ENCODE measurements around the gene DST. TPM values are rescaled to one million over a fixed set of nuclear protein-coding genes. Genes with fewer than 3 reads are reported as not detected.

Gene DST
- total RNA-seq: 100 to 1,000 TPM; 485 to 578 TPM
- 100 to 1,000 TPM in 1 of 2 donors, 10 to 100 TPM in 1; 47.2 to 258 TPM for polyA plus RNA-seq
- long read RNA-seq, donor 1, transcript DST-218 (2 exons, 2,967 nt): major isoform, 5 of 176 reads
- long read RNA-seq, donor 1, partial matches to known transcripts: 133 of 176 reads
- long read RNA-seq, donor 1, other reads (novel, unspliced or antisense): 30 of 176 reads
- long read RNA-seq, donor 2, partial matches to known transcripts: 44 of 84 reads
- long read RNA-seq, donor 2, other reads (novel, unspliced or antisense): 31 of 84 reads

GRCh38 chr6:56642366-56643261 is at the start of gene DST:
TSS of gene DST (minus strand) at chr6:56642889.
- intact Hi-C loops (cut with DNase I): loop anchor here in 1 of 2 donors (5.0 kb wide), 1 partner anchor 55 kb away; no protein-coding TSS in a partner anchor
- no peaks in the 10 kb centered on the region for H3K36me3 ChIP-seq (ENCODE audit: control insufficient read depth in 1 of 2, insufficient read depth in 2 of 2, low read length in 1 of 2)

GRCh38 chr6:56691814-56692213 is 49.1 kb upstream of the DST start:
- 51 to 53% methylated on average over 1 of the region's 1 CpG for WGBS, 2 donors
- no peak for ATAC-seq (ENCODE audit: low FRiP score)
- no peaks in the 10 kb centered on the region for H3K36me3 ChIP-seq (ENCODE audit: control insufficient read depth in 1 of 2, insufficient read depth in 2 of 2, low read length in 1 of 2)
- H3K4me3 ChIP-seq (ENCODE audit: low read length in 2 of 2): peak overlapping the region; percentile 21 to 33
- no peaks in the 10 kb centered on the region for H3K27me3 ChIP-seq (ENCODE audit: control insufficient read depth in 1 of 2, insufficient read depth in 2 of 2, low read length in 1 of 2)
- peaks cover 2 to 8% of the 10 kb centered on the region in 2 donors for H3K4me1 ChIP-seq (ENCODE audit: control insufficient read depth in 1 of 2, insufficient read depth in 2 of 2, low read length in 2 of 2)
- no peak overlapping the region for H3K27ac ChIP-seq (ENCODE audit: low read depth in 1 of 2, low read length in 2 of 2)
- no peaks in the 10 kb centered on the region for H3K9me3 ChIP-seq (ENCODE audit: control insufficient read depth, low read length)
- intact Hi-C loops (cut with DNase I): no loop called here
- no peak for DNase-seq

More at GRCh38 chr6:56642366-56643261, at the start of gene DST:
- Histone ChIP-seq H3K4me1 (ENCODE audit: control insufficient read depth in 1 of 2, insufficient read depth in 2 of 2, low read length in 2 of 2) (peaks cover 0 to 3% of the 10 kb centered on the region in 2 donors), H3K9me3 (ENCODE audit: control insufficient read depth, low read length) (no peaks in the 10 kb centered on the region), H3K4me3 (ENCODE audit: low read length in 2 of 2) (no peak within 1 kb of the TSS), H3K27me3 (ENCODE audit: control insufficient read depth in 1 of 2, insufficient read depth in 2 of 2, low read length in 1 of 2) (no peaks in the 10 kb centered on the region), H3K27ac (ENCODE audit: low read depth in 1 of 2, low read length in 2 of 2) (no peak within 1 kb of the TSS)
- ATAC-seq (ENCODE audit: low FRiP score): peak; percentile 58
- DNase-seq: no peak
- WGBS, 2 donors: 63 to 66% methylated on average over 7 of the region's 7 CpGs

GRCh38 chr6:56691286-56691595 is 48.6 kb upstream of the DST start:
- Histone ChIP-seq H3K9me3 (ENCODE audit: control insufficient read depth, low read length) (no peaks in the 10 kb centered on the region), H3K36me3 (ENCODE audit: control insufficient read depth in 1 of 2, insufficient read depth in 2 of 2, low read length in 1 of 2) (no peaks in the 10 kb centered on the region), H3K27me3 (ENCODE audit: control insufficient read depth in 1 of 2, insufficient read depth in 2 of 2, low read length in 1 of 2) (no peaks in the 10 kb centered on the region), H3K4me1 (ENCODE audit: control insufficient read depth in 1 of 2, insufficient read depth in 2 of 2, low read length in 2 of 2) (peaks cover 2 to 8% of the 10 kb centered on the region in 2 donors), H3K27ac (ENCODE audit: low read depth in 1 of 2, low read length in 2 of 2) (no peak overlapping the region), H3K4me3 (ENCODE audit: low read length in 2 of 2) (no peak overlapping the region)
- ATAC-seq (ENCODE audit: low FRiP score) (no peak), DNase-seq (no peak)
- WGBS, 2 donors: 72 to 78% methylated on average over 2 of the region's 2 CpGs
- intact Hi-C loops (cut with DNase I): no loop called here

- intact Hi-C loops (cut with DNase I): no loop called here
- Histone ChIP-seq H3K9me3 (ENCODE audit: control insufficient read depth, low read length) (no peaks in the 10 kb centered on the region), H3K27ac (ENCODE audit: low read depth in 1 of 2, low read length in 2 of 2) (peak overlapping the region in 1 of 2 donors; percentile 63), H3K27me3 (ENCODE audit: control insufficient read depth in 1 of 2, insufficient read depth in 2 of 2, low read length in 1 of 2) (no peaks in the 10 kb centered on the region), H3K36me3 (ENCODE audit: control insufficient read depth in 1 of 2, insufficient read depth in 2 of 2, low read length in 1 of 2) (no peaks in the 10 kb centered on the region), H3K4me1 (ENCODE audit: control insufficient read depth in 1 of 2, insufficient read depth in 2 of 2, low read length in 2 of 2) (peaks cover 2 to 14% of the 10 kb centered on the region in 2 donors), H3K4me3 (ENCODE audit: low read length in 2 of 2) (no peak overlapping the region)
- ATAC-seq (ENCODE audit: low FRiP score): no peak
- WGBS, 2 donors: 57 to 70% methylated on average over 4 of the region's 4 CpGs
- DNase-seq: no peak
Observed at GRCh38 chr6:56690519-56691285, 48.0 kb upstream of the DST start.

- Histone ChIP-seq H3K36me3 (ENCODE audit: control insufficient read depth in 1 of 2, insufficient read depth in 2 of 2, low read length in 1 of 2) (no peaks in the 10 kb centered on the region), H3K9me3 (ENCODE audit: control insufficient read depth, low read length) (no peaks in the 10 kb centered on the region), H3K4me3 (ENCODE audit: low read length in 2 of 2) (peak overlapping the region in 1 of 2 donors; percentile 18), H3K4me1 (ENCODE audit: control insufficient read depth in 1 of 2, insufficient read depth in 2 of 2, low read length in 2 of 2) (peaks cover 3 to 14% of the 10 kb centered on the region in 2 donors), H3K27ac (ENCODE audit: low read depth in 1 of 2, low read length in 2 of 2) (no peak overlapping the region), H3K27me3 (ENCODE audit: control insufficient read depth in 1 of 2, insufficient read depth in 2 of 2, low read length in 1 of 2) (no peaks in the 10 kb centered on the region)
- intact Hi-C loops (cut with DNase I): no loop called here
- 98 to 100% methylated on average over 1 of the region's 1 CpG for WGBS, 2 donors
- no peak for DNase-seq
- ATAC-seq (ENCODE audit: low FRiP score): no peak
Observed at GRCh38 chr6:56689663-56690062, 47.0 kb upstream of the DST start.

- WGBS, 2 donors: 62 to 81% methylated on average over 3 of the region's 3 CpGs
- ATAC-seq (ENCODE audit: low FRiP score) (no peak), DNase-seq (no peak)
- H3K27ac ChIP-seq (ENCODE audit: low read depth in 1 of 2, low read length in 2 of 2): no peak overlapping the region
- intact Hi-C loops (cut with DNase I): no loop called here
- H3K9me3 ChIP-seq (ENCODE audit: control insufficient read depth, low read length): no peaks in the 10 kb centered on the region
- H3K36me3 ChIP-seq (ENCODE audit: control insufficient read depth in 1 of 2, insufficient read depth in 2 of 2, low read length in 1 of 2): no peaks in the 10 kb centered on the region
- H3K27me3 ChIP-seq (ENCODE audit: control insufficient read depth in 1 of 2, insufficient read depth in 2 of 2, low read length in 1 of 2): no peaks in the 10 kb centered on the region
- peaks cover 4 to 14% of the 10 kb centered on the region in 2 donors for H3K4me1 ChIP-seq (ENCODE audit: control insufficient read depth in 1 of 2, insufficient read depth in 2 of 2, low read length in 2 of 2)
- H3K4me3 ChIP-seq (ENCODE audit: low read length in 2 of 2): no peak overlapping the region
Observed at GRCh38 chr6:56689114-56689513, 46.4 kb upstream of the DST start.

- Histone ChIP-seq H3K4me1 (ENCODE audit: control insufficient read depth in 1 of 2, insufficient read depth in 2 of 2, low read length in 2 of 2) (peaks cover 4 to 14% of the 10 kb centered on the region in 2 donors), H3K27ac (ENCODE audit: low read depth in 1 of 2, low read length in 2 of 2) (no peak overlapping the region), H3K36me3 (ENCODE audit: control insufficient read depth in 1 of 2, insufficient read depth in 2 of 2, low read length in 1 of 2) (no peaks in the 10 kb centered on the region), H3K27me3 (ENCODE audit: control insufficient read depth in 1 of 2, insufficient read depth in 2 of 2, low read length in 1 of 2) (no peaks in the 10 kb centered on the region), H3K9me3 (ENCODE audit: control insufficient read depth, low read length) (no peaks in the 10 kb centered on the region), H3K4me3 (ENCODE audit: low read length in 2 of 2) (no peak overlapping the region)
- intact Hi-C loops (cut with DNase I): no loop called here
- DNase-seq: no peak
- WGBS, 2 donors: 83 to 93% methylated on average over 2 of the region's 2 CpGs
- ATAC-seq (ENCODE audit: low FRiP score): no peak
Observed at GRCh38 chr6:56688521-56688920, 45.8 kb upstream of the DST start.

GRCh38 chr6:56687551-56687950 is 44.9 kb upstream of the DST start:
- ATAC-seq (ENCODE audit: low FRiP score) (no peak), DNase-seq (no peak)
- Histone ChIP-seq H3K4me1 (ENCODE audit: control insufficient read depth in 1 of 2, insufficient read depth in 2 of 2, low read length in 2 of 2) (peaks cover 4 to 14% of the 10 kb centered on the region in 2 donors), H3K4me3 (ENCODE audit: low read length in 2 of 2) (no peak overlapping the region), H3K27me3 (ENCODE audit: control insufficient read depth in 1 of 2, insufficient read depth in 2 of 2, low read length in 1 of 2) (no peaks in the 10 kb centered on the region), H3K27ac (ENCODE audit: low read depth in 1 of 2, low read length in 2 of 2) (no peak overlapping the region), H3K9me3 (ENCODE audit: control insufficient read depth, low read length) (no peaks in the 10 kb centered on the region), H3K36me3 (ENCODE audit: control insufficient read depth in 1 of 2, insufficient read depth in 2 of 2, low read length in 1 of 2) (no peaks in the 10 kb centered on the region)
- intact Hi-C loops (cut with DNase I): no loop called here
- WGBS, 2 donors: 61 to 69% methylated on average over 1 of the region's 1 CpG
